ENCODE results near the gene CDYL. TPM values are rescaled to one million over a fixed set of nuclear protein-coding genes. Genes with fewer than 3 reads are reported as not detected.

Gene CDYL
- total and polyA plus RNA-seq, 10 donors, result 6.8 to 48.4 (median 35.3) TPM

GRCh38 chr6:4790158-4790899 is 14.1 kb downstream of the CDYL start:
- Histone ChIP-seq H3K9me3 (no peaks in the 10 kb centered on the region), H3K36me3 (no peaks in the 10 kb centered on the region), H3K4me1 (peaks cover 13 to 76% (median 45%) of the 10 kb centered on the region in 6 donors), H3K27me3 (replicated peaks in 1 of 7) (no peaks in the 10 kb centered on the region), H3K4me3 (no peak overlapping the region), H3K27ac (peak overlapping the region in 3 of 8 donors; percentile 23 to 43 (median 29))
- intact Hi-C loops (cut with DNase I; ENCODE audit: low total_unique reads), result no loop called here
- WGBS, 5 donors, result 69 to 79% (median 74%) methylated on average over 5 of the region's 5 CpGs
- TF ChIP-seq POLR2A (IDR thresholded peaks at IDR 0.05) (no peak), CTCF (IDR thresholded peaks at IDR 0.05 in 8 of 11, conservative IDR thresholded peaks at IDR 0.05 in 3 of 11) (peak in 2 of 11 experiments; percentile 13 to 35), POLR2AphosphoS5 (IDR thresholded peaks at IDR 0.05) (no peak)
- no peak for DNase-seq

GRCh38 chr6:4794140-4794707 is 18.0 kb downstream of the CDYL start:
- intact Hi-C loops (cut with DNase I; ENCODE audit: low total_unique reads), result no loop called here
- no peak overlapping the region for H3K4me3 ChIP-seq
- DNase-seq, result no peak
- H3K4me1 ChIP-seq, result peaks cover 10 to 69% (median 28%) of the 10 kb centered on the region in 6 donors
- no peaks in the 10 kb centered on the region for H3K36me3 ChIP-seq
- H3K9me3 ChIP-seq, result peaks cover 0 to 4% (median under 1%) of the 10 kb centered on the region in 8 donors
- WGBS, 5 donors, result 78 to 89% (median 87%) methylated on average over 15 of the region's 15 CpGs
- H3K27me3 ChIP-seq (replicated peaks in 1 of 7), result no peaks in the 10 kb centered on the region
- no peak overlapping the region for H3K27ac ChIP-seq
- TF ChIP-seq POLR2A (IDR thresholded peaks at IDR 0.05) (no peak), POLR2AphosphoS5 (IDR thresholded peaks at IDR 0.05) (no peak), CTCF (IDR thresholded peaks at IDR 0.05 in 8 of 11, conservative IDR thresholded peaks at IDR 0.05 in 3 of 11) (no peak)

- no peak for DNase-seq
- 78 to 93% (median 91%) methylated on average over 2 of the region's 2 CpGs for WGBS, 5 donors
- Histone ChIP-seq H3K9me3 (peaks cover 0 to 22% (median 15%) of the 10 kb centered on the region in 8 donors), H3K27ac (no peak overlapping the region), H3K4me3 (no peak overlapping the region), H3K4me1 (peaks cover 7 to 69% (median 30%) of the 10 kb centered on the region in 6 donors), H3K27me3 (replicated peaks in 1 of 7) (no peaks in the 10 kb centered on the region), H3K36me3 (no peaks in the 10 kb centered on the region)
- intact Hi-C loops (cut with DNase I; ENCODE audit: low total_unique reads), result no loop called here
- TF ChIP-seq POLR2AphosphoS5 (IDR thresholded peaks at IDR 0.05), result no peak
Observed at GRCh38 chr6:4797587-4797986, 21.4 kb downstream of the CDYL start.

GRCh38 chr6:4799912-4800311 is 23.7 kb downstream of the CDYL start:
- no peak for TF ChIP-seq POLR2AphosphoS5 (IDR thresholded peaks at IDR 0.05)
- no peak for TF ChIP-seq POLR2A (IDR thresholded peaks at IDR 0.05)
- no peak for TF ChIP-seq CTCF (IDR thresholded peaks at IDR 0.05 in 8 of 11, conservative IDR thresholded peaks at IDR 0.05 in 3 of 11)
- H3K4me1 ChIP-seq, result peaks cover 16 to 80% (median 40%) of the 10 kb centered on the region in 6 donors
- H3K27me3 ChIP-seq (replicated peaks in 1 of 7), result no peaks in the 10 kb centered on the region
- no peak overlapping the region for H3K4me3 ChIP-seq
- H3K27ac ChIP-seq, result no peak overlapping the region
- no peaks in the 10 kb centered on the region for H3K36me3 ChIP-seq
- WGBS, 5 donors, result 93 to 100% (median 96%) methylated on average over 3 of the region's 3 CpGs
- H3K9me3 ChIP-seq, result peaks cover 0 to 22% (median 15%) of the 10 kb centered on the region in 8 donors
- intact Hi-C loops (cut with DNase I; ENCODE audit: low total_unique reads), result no loop called here
- no peak for DNase-seq
